Measurements from ENCODE around the gene MTHFD2L. TPM values are rescaled to one million over a fixed set of nuclear protein-coding genes. Genes with fewer than 3 reads are reported as not detected.

The MTHFD2L gene
- total RNA-seq, 6 experiments from 2014 or later = 5.2 to 9.0 (median 8.1) TPM

GRCh38 chr4:74134500-74134852, 23.4 kb upstream of the MTHFD2L start:
- Mint-ChIP-seq H3K27ac (no peak overlapping the region), H3K9me3 (peaks cover 17% of the 10 kb centered on the region), H3K27me3 (ENCODE audit: insufficient read depth) (no peaks in the 10 kb centered on the region; the same call in 1 of the 2 replicates), H3K4me1 (ENCODE audit: low read depth) (peaks cover 8% of the 10 kb centered on the region), H3K36me3 (ENCODE audit: low read depth) (peaks cover 34% of the 10 kb centered on the region), H3K4me3 (no peak overlapping the region)
- no peak for DNase-seq
- TF ChIP-seq CTCF (IDR thresholded peaks at IDR 0.05) = peak; percentile 59

GRCh38 chr4:74146581-74147129, 11.3 kb upstream of the MTHFD2L start:
- H3K27me3 Mint-ChIP-seq (ENCODE audit: insufficient read depth) = peaks cover 13% of the 10 kb centered on the region
- peaks cover 4% of the 10 kb centered on the region; the same call in 1 of the 2 replicates for H3K9me3 Mint-ChIP-seq
- TF ChIP-seq CTCF (IDR thresholded peaks at IDR 0.05) = no peak
- no peak overlapping the region for H3K27ac Mint-ChIP-seq
- peaks cover 5% of the 10 kb centered on the region; the same call in 1 of the 2 replicates for H3K36me3 Mint-ChIP-seq (ENCODE audit: low read depth)
- H3K4me3 Mint-ChIP-seq = no peak overlapping the region
- H3K4me1 Mint-ChIP-seq (ENCODE audit: low read depth) = no peaks in the 10 kb centered on the region
- no peak for DNase-seq

- peaks cover 5% of the 10 kb centered on the region; the same call in 1 of the 2 replicates for H3K36me3 Mint-ChIP-seq (ENCODE audit: low read depth)
- no peak for DNase-seq
- TF ChIP-seq CTCF (IDR thresholded peaks at IDR 0.05) = no peak
- H3K27me3 Mint-ChIP-seq (ENCODE audit: insufficient read depth) = peaks cover 13% of the 10 kb centered on the region
- H3K4me3 Mint-ChIP-seq = no peak overlapping the region
- no peak overlapping the region for H3K27ac Mint-ChIP-seq
- peaks cover 4% of the 10 kb centered on the region; the same call in 1 of the 2 replicates for H3K9me3 Mint-ChIP-seq
- no peaks in the 10 kb centered on the region for H3K4me1 Mint-ChIP-seq (ENCODE audit: low read depth)
Measured at GRCh38 chr4:74148205-74148604, 9.7 kb upstream of the MTHFD2L start.

GRCh38 chr4:74152836-74153235, 5.1 kb upstream of the MTHFD2L start:
- H3K36me3 Mint-ChIP-seq (ENCODE audit: low read depth) = no peaks in the 10 kb centered on the region
- peaks cover 14% of the 10 kb centered on the region for H3K4me1 Mint-ChIP-seq (ENCODE audit: low read depth)
- no peaks in the 10 kb centered on the region for H3K9me3 Mint-ChIP-seq
- no peak for TF ChIP-seq CTCF (IDR thresholded peaks at IDR 0.05)
- H3K27me3 Mint-ChIP-seq (ENCODE audit: insufficient read depth) = 0 out of 2 replicates have a peak, but pooled peaks cover 3% of the 10 kb centered on the region
- DNase-seq = no peak
- H3K27ac Mint-ChIP-seq = no peak overlapping the region
- H3K4me3 Mint-ChIP-seq = no peak overlapping the region

GRCh38 chr4:74156521-74156920, 1.4 kb upstream of the MTHFD2L start:
- Mint-ChIP-seq H3K4me1 (ENCODE audit: low read depth) (peaks cover 36% of the 10 kb centered on the region), H3K27me3 (ENCODE audit: insufficient read depth) (no peaks in the 10 kb centered on the region), H3K36me3 (ENCODE audit: low read depth) (peaks cover 10% of the 10 kb centered on the region), H3K27ac (peak overlapping the region; percentile 99), H3K9me3 (no peaks in the 10 kb centered on the region), H3K4me3 (peak overlapping the region; percentile 88)
- no peak for TF ChIP-seq CTCF (IDR thresholded peaks at IDR 0.05)
- no peak for DNase-seq
